K562 (cell line): Measurements from ENCODE around the gene AIG1. TPM values are rescaled to one million over a fixed set of nuclear protein-coding genes. Genes with fewer than 3 reads are reported as not detected.

ENCODE experiments used
- ETV6 ChIP-seq, 3 experiments: fragments of 150-350 bp in 1 of 3; sonication (generic) in 1 of 3; formaldehyde crosslinking in 1 of 3; IDR thresholded peaks; 2 replicates each; pipeline versions ENCODE4 v1.6.1 to v1.8.0; 2014 to 2022; ENCODE audit warnings: borderline replicate concordance in 2 of 3, low read depth in 2 of 3, antibody characterized with exemption in 1 of 3, low read length in 1 of 3, mild to moderate bottlenecking in 1 of 3, missing genetic modification reagents in 1 of 3
- HEY1 ChIP-seq: fragments of 250-450 bp; sonication (Bioruptor Pico); IDR thresholded peaks from 2 replicates; pipeline ENCODE4 v1.5.0; 2020; ENCODE audit warnings: mild to moderate bottlenecking, moderate library complexity, borderline replicate concordance
- KLF10 ChIP-seq: fragments of 250-450 bp; sonication (Bioruptor Pico); IDR thresholded peaks from 2 replicates; pipeline ENCODE4 v1.6.1; 2021; ENCODE audit warnings: matching md5 sums
- PATZ1 ChIP-seq: fragments of 250-450 bp; sonication (Bioruptor Pico); IDR thresholded peaks from 2 replicates; pipeline ENCODE4 v1.5.0; 2020; ENCODE audit warnings: mild to moderate bottlenecking, borderline replicate concordance
- TEAD4 ChIP-seq, 2 experiments: sonication (generic) in 1 of 2; formaldehyde crosslinking in 1 of 2; IDR thresholded peaks; 2 replicates each; pipeline versions ENCODE4 v1.6.1 to v1.8.0; 2012 to 2022; ENCODE audit warnings: borderline replicate concordance in 1 of 2, inconsistent platforms in 1 of 2, low read length in 1 of 2, mild to moderate bottlenecking in 1 of 2, missing genetic modification reagents in 1 of 2
- ZNF395 ChIP-seq: fragments of 200-800 bp; sonication (Bioruptor generic); IDR thresholded peaks from 2 replicates; pipeline ENCODE4 v1.6.1; 2017; ENCODE audit warnings: missing genetic modification characterization, missing compliant biosample characterization
- ZNF79 ChIP-seq: fragments of 250-450 bp; sonication (Bioruptor Pico); IDR thresholded peaks from 2 replicates; pipeline ENCODE4 v1.4.0; 2020; ENCODE audit warnings: low read depth, mild to moderate bottlenecking, moderate library complexity
- polyA plus RNA-seq, 8 experiments: library from polyadenylated mRNA; depleted of rRNA in 4 of 8; stranded (reverse) in 5 of 8; unstranded in 3 of 8; fragments of >200 nt; fragmentation: Nextera tagmentation in 2 of 8; fragmentation: Illumina TruSeq in 1 of 8; extraction: Ambion mirVana in 2 of 8; extraction: Trizol in 1 of 8; gene quantifications; 2 replicates each; pipeline versions ENCODE4 v1.2.1 to v1.2.3, GENCODE V29; 2011 to 2014; ENCODE audit warnings: inconsistent platforms in 1 of 8, missing spikeins in 1 of 8
- total RNA-seq, 7 experiments: library from RNA; depleted of rRNA in 6 of 7; stranded (reverse); fragments of >200 nt in 6 of 7; fragmentation: Illumina TruSeq in 2 of 7; extraction: Trizol in 2 of 7; gene quantifications; 2 replicates each; pipeline versions ENCODE4 v1.2.1 to v1.2.3, GENCODE V29; 2011 to 2021; ENCODE audit warnings: low replicate concordance in 1 of 7

AIG1 gene
- total and polyA plus RNA-seq, 9 of the 15 experiments (the other 6 are each of a cell fraction or from before 2014, with no cell fraction given): 74.8 to 333 (median 127) TPM

- TF ChIP-seq ZNF395 (CRISPR knock-in tag): peak; percentile 96
- TF ChIP-seq PATZ1 (CRISPR knock-in tag): peak; percentile 86; the same call in 1 of the 2 replicates
- TF ChIP-seq HEY1: 0 out of 2 replicates have a peak, but pooled peaks have one; percentile 18
- peak; percentile 87 for TF ChIP-seq ZNF79 (CRISPR knock-in tag)
- TF ChIP-seq TEAD4 (IDR thresholded peaks at IDR 0.05; ENCODE audit: low read length): peak; percentile 88
- TF ChIP-seq TEAD4 (CRISPR knock-in tag; IDR thresholded peaks at IDR 0.05; ENCODE audit: borderline replicate concordance): no peak
- TF ChIP-seq KLF10 (CRISPR knock-in tag): no peak
- TF ChIP-seq ETV6 (IDR thresholded peaks at IDR 0.05; ENCODE audit: borderline replicate concordance in 1 of 2, low read depth in 2 of 2, low read length in 1 of 2): peak in 1 of 2 experiments; percentile 49; a peak in 1 of 4 replicates
- TF ChIP-seq ETV6 (CRISPR knock-in tag; IDR thresholded peaks at IDR 0.05; ENCODE audit: borderline replicate concordance): no peak
Observed at GRCh38 chr6:143064951-143065683, 4.4 kb downstream of the AIG1 start (continued).
